Measurements from ENCODE around the gene VGLL4. TPM values are rescaled to one million over a fixed set of nuclear protein-coding genes. Genes with fewer than 3 reads are reported as not detected.

Gene VGLL4
- total RNA-seq, 4 donors from 2014 or later = 53.4 to 128 (median 58.2) TPM

DNA sequence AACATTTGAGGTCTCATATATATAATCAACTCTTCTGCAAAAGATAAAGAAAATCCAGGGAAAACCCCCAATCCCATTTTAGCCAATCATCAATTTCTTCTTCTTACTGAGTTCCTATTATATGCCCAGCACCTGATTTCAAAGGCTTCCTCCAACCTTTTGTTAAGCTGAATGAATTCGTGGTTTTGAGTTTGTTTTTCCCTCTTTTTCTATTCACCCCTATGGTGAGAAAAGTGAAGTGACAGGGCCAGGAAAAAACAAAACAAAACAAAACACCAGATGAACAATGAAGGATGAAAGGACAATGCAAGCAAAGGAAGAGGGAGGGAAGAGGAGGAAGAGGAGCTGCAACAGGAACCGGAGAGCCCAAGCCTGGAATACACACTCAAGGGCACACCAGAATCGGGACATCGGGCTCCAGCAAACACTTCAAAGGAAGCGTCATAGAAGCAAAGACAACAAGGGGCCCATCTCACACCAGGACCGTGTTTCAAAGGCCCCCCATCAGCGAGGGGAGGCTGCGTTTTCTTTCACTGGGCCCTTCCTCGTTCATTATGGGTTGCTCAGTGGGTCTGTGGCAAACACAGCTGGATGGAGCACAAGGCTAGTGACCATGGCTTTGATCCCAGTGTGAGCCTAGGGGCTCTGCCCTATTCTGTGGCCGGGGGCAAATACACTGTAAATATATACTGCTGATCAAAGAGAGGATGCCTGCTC, 50.2 kb downstream of the VGLL4 start:
- TF ChIP-seq EP300 (IDR thresholded peaks at IDR 0.05) (no peak), POLR2AphosphoS5 (IDR thresholded peaks at IDR 0.05) (no peak), POLR2A (IDR thresholded peaks at IDR 0.05) (no peak)
- TF ChIP-seq, protein P1, sequence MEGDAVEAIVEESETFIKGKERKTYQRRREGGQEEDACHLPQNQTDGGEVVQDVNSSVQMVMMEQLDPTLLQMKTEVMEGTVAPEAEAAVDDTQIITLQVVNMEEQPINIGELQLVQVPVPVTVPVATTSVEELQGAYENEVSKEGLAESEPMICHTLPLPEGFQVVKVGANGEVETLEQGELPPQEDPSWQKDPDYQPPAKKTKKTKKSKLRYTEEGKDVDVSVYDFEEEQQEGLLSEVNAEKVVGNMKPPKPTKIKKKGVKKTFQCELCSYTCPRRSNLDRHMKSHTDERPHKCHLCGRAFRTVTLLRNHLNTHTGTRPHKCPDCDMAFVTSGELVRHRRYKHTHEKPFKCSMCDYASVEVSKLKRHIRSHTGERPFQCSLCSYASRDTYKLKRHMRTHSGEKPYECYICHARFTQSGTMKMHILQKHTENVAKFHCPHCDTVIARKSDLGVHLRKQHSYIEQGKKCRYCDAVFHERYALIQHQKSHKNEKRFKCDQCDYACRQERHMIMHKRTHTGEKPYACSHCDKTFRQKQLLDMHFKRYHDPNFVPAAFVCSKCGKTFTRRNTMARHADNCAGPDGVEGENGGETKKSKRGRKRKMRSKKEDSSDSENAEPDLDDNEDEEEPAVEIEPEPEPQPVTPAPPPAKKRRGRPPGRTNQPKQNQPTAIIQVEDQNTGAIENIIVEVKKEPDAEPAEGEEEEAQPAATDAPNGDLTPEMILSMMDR (IDR thresholded peaks at IDR 0.05) = no peak
- Histone ChIP-seq H3K27ac (peak overlapping the region in 3 of 4 donors; percentile 8 to 67 (median 52)), H3K4me3 (no peak overlapping the region), H3K9me3 (no peaks in the 10 kb centered on the region), H3K4me1 (peaks cover 21 to 79% (median 46%) of the 10 kb centered on the region in 3 donors), H3K36me3 (peaks cover 0 to 3% of the 10 kb centered on the region in 2 donors), H3K27me3 (no peaks in the 10 kb centered on the region)
- ATAC-seq = no peak
- WGBS, 2 donors (ENCODE audit: low coverage in 1 of 2) = 80 to 82% methylated on average over 1 to 8 of the region's 10 CpGs

DNA sequence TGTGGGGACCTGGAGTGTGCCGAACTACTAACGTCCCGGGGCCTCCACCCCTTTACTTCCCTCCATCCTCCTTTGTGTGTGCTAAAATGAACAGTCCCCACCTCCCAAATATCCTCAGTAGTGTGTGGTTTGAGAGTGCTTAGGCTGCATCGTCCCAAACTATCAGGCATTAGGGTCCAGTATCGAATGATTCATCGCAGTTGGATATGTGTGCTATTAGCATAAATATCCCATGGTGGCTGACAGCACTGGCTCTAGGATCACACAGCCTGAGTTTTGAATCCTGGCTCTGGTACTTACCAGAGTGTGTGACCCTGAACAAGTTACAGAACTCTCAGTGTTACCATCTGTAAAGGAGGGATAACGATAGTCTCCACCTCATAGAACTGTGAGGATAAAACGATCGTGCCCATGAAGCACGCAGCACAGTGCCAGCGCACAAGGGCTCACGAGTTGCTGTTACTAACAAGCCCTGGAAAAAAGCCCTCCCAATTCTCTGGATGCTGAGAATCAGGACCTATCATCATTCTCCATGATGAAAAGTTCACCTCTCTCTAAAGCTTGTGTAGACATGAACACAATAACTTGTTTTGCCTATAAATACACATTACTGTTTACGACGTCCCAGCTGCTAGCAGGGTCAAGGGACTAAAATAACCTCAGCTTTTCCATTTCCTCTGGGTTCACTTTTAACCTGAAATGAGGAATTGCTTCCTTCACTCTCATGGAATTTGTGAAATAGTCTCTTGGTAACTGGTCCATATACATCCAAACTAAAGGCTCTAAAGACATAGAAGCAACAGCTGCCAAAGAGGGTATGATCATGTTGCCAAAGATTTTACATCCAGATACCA, 51.0 kb downstream of the VGLL4 start:
- no peaks in the 10 kb centered on the region for H3K27me3 ChIP-seq
- H3K27ac ChIP-seq = peak overlapping the region; percentile 48 to 67 (median 56)
- H3K9me3 ChIP-seq = no peaks in the 10 kb centered on the region
- no peak overlapping the region for H3K4me3 ChIP-seq
- 46 to 52% methylated on average over 11 to 13 of the region's 14 CpGs for WGBS, 2 donors (ENCODE audit: low coverage in 1 of 2)
- ATAC-seq = peak; percentile 29
- peaks cover 17 to 79% (median 44%) of the 10 kb centered on the region in 3 donors for H3K4me1 ChIP-seq
- TF ChIP-seq POLR2AphosphoS5 (IDR thresholded peaks at IDR 0.05) = no peak
- TF ChIP-seq EP300 (IDR thresholded peaks at IDR 0.05) = no peak
- TF ChIP-seq, protein P1 (IDR thresholded peaks at IDR 0.05) = no peak
- no peak for TF ChIP-seq POLR2A (IDR thresholded peaks at IDR 0.05)
- peaks cover 0 to 3% of the 10 kb centered on the region in 2 donors for H3K36me3 ChIP-seq

DNA sequence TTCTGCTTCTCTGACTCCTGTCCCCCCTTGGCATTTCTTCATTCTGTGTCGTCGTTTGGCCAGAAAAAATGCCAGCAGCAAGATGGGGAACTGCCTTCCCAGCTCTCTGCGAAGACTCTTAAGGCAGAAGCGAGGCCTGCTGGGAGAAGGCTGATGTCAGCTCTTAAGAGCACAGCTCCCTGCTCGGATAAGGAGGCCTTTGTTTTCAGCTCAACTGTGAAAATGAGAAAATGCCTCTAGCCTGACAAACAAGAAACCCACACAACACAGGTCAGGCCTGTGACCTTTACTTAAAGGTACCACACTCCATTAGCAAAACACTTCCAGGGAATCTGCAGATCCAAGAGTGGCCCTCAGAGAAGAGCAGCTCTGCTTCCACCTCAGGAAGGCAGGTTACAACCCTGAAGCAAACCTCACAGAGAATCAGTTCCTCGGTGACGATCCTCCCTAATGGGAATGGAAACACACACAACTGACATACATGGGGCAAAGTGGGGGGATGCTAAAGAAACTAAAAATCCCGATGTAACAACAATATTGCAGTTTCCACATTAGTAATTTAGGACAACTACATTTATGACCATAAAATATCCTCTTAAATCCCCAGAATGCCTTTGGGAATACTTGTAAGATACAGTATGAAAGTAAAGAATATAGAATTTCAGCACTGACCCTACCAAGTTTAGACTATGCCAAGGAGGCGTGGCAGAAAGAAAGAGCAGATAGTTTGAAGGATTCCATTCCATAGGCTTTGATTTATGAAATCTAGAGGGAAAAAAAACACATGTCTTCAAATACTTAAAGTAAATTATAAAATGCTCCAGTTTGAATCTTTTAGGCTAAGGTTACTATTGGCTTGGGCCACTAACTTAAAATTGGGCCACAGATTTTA, 52.1 kb downstream of the VGLL4 start:
- ATAC-seq = peak; percentile 71
- no peak overlapping the region for H3K4me3 ChIP-seq
- H3K4me1 ChIP-seq = peaks cover 17 to 86% (median 44%) of the 10 kb centered on the region in 3 donors

DNA sequence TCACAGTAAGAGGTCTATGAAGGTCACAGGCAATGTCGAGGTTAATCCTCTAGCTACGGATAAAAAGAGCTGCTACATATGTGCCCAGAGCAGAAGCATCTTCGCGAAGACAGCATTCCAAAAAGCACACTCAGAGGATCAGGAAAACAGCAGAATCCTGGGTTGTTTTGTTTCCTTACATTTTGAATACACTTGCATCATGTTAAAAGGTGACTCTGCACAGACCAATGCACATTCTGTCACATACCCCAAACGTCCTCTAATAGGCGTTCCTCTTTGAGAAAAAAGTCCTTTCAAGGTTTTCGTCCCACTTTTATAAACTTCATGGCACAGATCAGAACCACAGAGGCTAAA, 52.7 kb downstream of the VGLL4 start:
- H3K4me1 ChIP-seq = peaks cover 17 to 86% (median 44%) of the 10 kb centered on the region in 3 donors
- H3K27ac ChIP-seq = peak overlapping the region; percentile 52 to 68 (median 64)
- H3K27me3 ChIP-seq = no peaks in the 10 kb centered on the region
- no peak for ATAC-seq
- H3K4me3 ChIP-seq = no peak overlapping the region
- TF ChIP-seq EP300 (IDR thresholded peaks at IDR 0.05) = no peak
- no peak for TF ChIP-seq POLR2AphosphoS5 (IDR thresholded peaks at IDR 0.05)
- no peak for TF ChIP-seq POLR2A (IDR thresholded peaks at IDR 0.05)
- TF ChIP-seq, protein P1 (IDR thresholded peaks at IDR 0.05) = no peak
- peaks cover 0 to 3% of the 10 kb centered on the region in 2 donors for H3K36me3 ChIP-seq
- WGBS, 2 donors (ENCODE audit: low coverage in 1 of 2) = 23 to 33% methylated on average over 6 to 7 of the region's 7 CpGs
- H3K9me3 ChIP-seq = no peaks in the 10 kb centered on the region

More for the DNA sequence above, 52.1 kb downstream of the VGLL4 start:
- Histone ChIP-seq H3K27me3 (no peaks in the 10 kb centered on the region), H3K36me3 (peaks cover 0 to 3% of the 10 kb centered on the region in 2 donors), H3K27ac (peak overlapping the region; percentile 52 to 68 (median 64)), H3K9me3 (no peaks in the 10 kb centered on the region)
- no peak for TF ChIP-seq EP300 (IDR thresholded peaks at IDR 0.05)
- no peak for TF ChIP-seq POLR2A (IDR thresholded peaks at IDR 0.05)
- TF ChIP-seq, protein P1 (IDR thresholded peaks at IDR 0.05) = no peak
- TF ChIP-seq POLR2AphosphoS5 (IDR thresholded peaks at IDR 0.05) = no peak
- WGBS, 2 donors (ENCODE audit: low coverage in 1 of 2) = 6 to 27% methylated on average over 5 to 7 of the region's 9 CpGs

Measured in gastroesophageal sphincter (tissue), 4 donors.